ENCODE measurements around the gene CYYR1.

CYYR1 gene

DNA sequence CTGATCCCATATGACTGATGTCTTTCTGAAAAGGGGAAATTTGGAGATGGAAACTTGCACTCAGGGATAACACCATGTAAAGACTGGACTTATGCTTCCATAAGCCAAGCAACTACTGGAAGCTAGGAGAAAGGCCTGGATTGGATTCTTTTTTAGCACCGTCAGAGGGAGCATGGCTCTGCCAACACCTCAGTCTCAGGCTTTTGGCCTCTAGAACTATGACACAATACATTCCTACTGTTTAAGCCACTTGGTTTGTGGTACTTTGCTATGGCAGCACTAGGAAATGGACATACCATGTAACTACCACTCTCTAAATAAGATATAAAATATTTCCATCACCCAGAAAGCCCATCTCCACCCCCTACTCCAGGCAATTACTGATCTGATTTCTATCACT is 139.7 kb downstream of the CYYR1 start:
- no peak for DNase-seq (ENCODE audit: low spot score)

DNA sequence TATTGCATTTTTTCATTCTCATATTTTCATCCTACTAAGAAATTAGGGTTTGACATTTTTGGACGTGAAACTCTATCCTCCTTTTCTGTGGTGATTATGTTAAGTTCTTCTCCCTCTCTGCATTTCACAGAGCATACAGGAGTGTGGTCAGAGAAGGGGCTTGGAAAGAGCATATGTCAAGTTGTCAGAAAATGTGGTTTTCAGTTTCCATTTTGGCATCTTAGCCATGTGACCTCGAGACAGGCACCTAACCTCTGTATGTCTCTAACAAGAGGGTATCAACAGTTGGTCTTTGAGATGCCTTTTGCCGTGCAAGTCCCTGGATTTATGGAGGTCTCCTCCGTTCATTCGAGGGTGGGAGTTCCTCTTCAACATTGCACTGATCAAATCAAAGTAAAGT is 140.7 kb downstream of the CYYR1 start:
- DNase-seq (ENCODE audit: low spot score): no peak

DNA sequence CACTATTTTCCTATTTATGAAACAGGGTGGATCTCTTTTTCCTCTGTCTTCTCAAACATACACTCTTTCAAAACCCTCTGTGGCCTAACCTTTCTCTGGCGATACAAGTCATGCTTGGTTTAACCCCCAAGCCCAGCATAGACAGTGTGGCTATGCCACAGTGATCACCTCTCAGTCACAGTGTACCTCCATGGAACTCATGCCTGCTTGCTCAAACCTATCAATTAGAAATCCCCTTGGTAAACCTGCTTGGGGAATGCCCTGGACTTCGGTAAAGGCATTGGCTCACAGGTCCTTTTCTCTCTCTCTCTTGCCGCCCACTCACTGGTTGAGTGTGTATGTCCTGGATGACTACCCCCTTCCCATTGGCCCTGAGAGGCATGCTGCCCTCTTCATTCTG is 147.5 kb downstream of the CYYR1 start:
- DNase-seq (ENCODE audit: low spot score): no peak

DNA sequence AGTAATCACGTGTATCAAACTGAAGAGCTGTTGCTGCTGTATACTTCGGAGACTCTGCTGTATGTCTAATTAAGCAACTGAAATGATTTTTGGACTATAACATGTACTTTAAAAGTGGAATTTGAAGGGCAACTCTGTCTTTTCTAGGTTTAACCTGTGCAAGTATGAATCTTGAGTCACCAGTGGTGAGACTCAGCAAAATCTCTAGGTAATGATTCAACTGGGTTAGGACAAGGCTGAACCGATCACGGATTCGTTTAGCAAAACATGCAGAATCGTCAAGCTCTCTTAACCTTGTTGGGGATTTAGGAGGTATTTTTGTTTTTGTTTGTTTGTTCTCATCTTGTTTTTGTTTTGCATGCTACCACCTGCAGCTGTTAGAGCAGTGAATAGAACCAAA is 149.6 kb downstream of the CYYR1 start:
- no peak for DNase-seq (ENCODE audit: low spot score)

DNA sequence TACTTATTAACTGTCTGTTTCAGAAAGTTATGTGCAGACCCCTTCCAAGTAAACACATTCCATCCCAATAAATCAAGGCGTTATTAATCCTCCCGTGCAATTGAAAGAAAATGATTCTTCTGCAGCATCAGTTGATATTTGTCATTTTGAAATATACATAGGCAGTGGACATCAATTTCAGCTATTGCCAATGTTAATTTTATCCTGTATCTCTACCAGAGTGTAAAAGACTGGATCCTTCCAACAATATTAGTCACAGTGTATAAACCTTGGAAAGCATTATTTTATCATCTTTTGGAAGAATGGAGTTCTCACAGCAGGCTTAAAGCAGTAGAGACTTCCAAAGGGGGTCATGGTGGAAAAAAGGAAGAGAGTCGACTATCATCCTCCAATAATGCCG is 150.4 kb downstream of the CYYR1 start:
- DNase-seq (ENCODE audit: low spot score): no peak

DNA sequence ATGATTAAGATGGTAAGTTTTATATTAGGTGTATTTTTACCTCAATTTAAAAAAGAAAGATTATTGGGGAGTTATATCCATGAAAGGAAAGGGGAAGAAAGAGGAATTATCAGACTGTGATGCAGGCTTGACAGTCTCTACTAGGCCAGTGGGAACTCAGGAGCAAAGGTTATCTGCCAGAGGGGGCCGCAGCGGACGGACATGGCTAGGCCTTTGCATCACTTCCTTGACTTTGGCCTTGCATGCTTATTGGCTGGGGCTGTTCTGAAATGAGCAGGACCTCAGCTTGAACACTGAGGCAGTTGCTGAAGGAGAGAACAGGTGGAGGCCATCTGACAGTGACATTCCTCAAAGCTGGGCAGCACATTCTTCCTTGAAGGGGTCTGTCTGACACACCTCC is 150.9 kb downstream of the CYYR1 start:
- DNase-seq (ENCODE audit: low spot score): no peak

DNA sequence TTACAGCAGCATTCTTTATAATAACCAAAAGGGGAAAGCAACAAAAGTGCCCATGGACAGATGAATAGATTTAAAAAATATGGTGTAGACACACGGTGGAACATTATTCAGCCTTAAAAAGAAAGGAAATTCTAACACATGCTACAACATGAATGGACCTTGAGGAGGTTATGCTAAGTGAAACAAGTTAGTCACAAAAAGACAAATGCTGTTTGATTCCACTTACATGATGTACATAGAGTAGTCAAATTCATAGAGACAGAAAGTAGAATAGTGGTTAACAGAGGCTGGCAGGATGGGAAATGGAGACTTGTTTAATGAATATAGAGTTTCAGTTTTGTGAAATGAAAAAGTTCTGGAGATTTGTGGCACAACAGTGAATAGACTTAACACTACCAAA is 151.4 kb downstream of the CYYR1 start:
- no peak for DNase-seq (ENCODE audit: low spot score)
